ENCODE results near the gene FTCD.

DNA sequence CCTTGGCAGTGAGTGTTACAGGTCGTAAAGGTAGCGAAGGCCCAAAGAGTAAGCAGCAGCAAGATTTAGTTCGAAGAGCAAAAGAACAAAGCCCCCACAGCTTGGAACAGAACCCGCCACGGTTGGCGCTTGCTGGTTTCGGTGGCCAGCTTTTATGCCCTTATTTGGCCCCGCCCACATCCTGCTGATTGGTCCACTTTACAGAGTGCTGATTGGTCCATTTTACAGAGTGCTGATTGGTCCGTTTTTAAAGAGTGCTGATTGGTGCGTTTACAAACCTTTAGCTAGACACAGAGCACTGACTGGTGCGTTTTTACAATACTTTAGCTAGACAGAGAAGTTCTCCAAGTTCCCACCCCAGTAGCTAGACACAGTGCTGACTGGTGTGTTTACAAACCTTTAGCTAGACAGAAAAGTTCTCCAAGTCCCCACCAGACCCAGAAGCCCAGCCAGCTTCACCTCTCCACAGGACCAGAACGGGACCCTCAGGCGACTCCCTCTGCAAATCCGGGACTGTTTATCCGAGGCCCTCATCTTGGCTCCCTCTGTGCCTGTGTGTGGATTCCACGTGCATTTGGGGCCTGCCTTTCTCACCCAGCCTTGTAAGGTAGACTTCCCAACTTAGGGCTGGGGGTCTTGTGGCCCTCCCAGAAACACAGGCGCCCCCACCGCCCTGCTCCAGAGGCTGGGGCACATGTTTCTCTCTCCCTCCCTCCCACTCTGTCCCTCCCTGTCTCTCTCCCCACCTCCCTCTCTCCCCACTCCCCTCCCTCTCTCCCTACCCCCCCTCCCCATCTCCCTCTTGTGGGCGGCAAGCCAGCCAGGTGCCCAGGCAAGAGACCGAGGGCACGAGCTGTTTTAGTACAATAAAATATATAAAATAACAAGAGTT, 12.6 kb downstream of the FTCD start:
- TF ChIP-seq IRF9 (tag; IDR thresholded peaks at IDR 0.05) (no peak), SMC3 (conservative IDR thresholded peaks at IDR 0.05; ENCODE audit: insufficient read depth, low read depth, low read length) (no peak), KLF16 (IDR thresholded peaks at IDR 0.05) (no peak), RAD21 (CRISPR knock-in tag; conservative IDR thresholded peaks at IDR 0.05 in 1 of 2, IDR thresholded peaks at IDR 0.05 in 1 of 2) (no peak), REST (IDR thresholded peaks at IDR 0.05; ENCODE audit: borderline replicate concordance) (no peak), REST (CRISPR knock-in tag; IDR thresholded peaks at IDR 0.05; ENCODE audit: low read depth) (no peak), MAX (CRISPR knock-in tag; IDR thresholded peaks at IDR 0.05) (no peak), BCL6 (CRISPR knock-in tag; IDR thresholded peaks at IDR 0.05) (no peak), RFX5 (IDR thresholded peaks at IDR 0.05; ENCODE audit: low read depth, low read length) (no peak), SREBF1 (IDR thresholded peaks at IDR 0.05; ENCODE audit: borderline replicate concordance, low read depth, low read length) (no peak), E2F3 (CRISPR knock-in tag; IDR thresholded peaks at IDR 0.05) (no peak), JUN (IDR thresholded peaks at IDR 0.05; ENCODE audit: borderline replicate concordance, low read depth, low read length) (no peak), JUN (CRISPR knock-in tag; IDR thresholded peaks at IDR 0.05; ENCODE audit: borderline replicate concordance) (no peak), KLF1 (tag; IDR thresholded peaks at IDR 0.05) (no peak)
